ENCODE measurements around the gene LCN10.
"Not testable (repeated sequence)": the region's sequence is repeated elsewhere in the genome, so short reads cannot be mapped to it uniquely, and the experiment has no call there.

The LCN10 gene

GRCh38 chr9:136719195-136719880 is 23.4 kb downstream of the LCN10 start:
- no peak for DNase-seq (ENCODE audit: low spot score)

GRCh38 chr9:136718345-136719194 is 24.2 kb downstream of the LCN10 start:
- no peak for DNase-seq (ENCODE audit: low spot score)

- DNase-seq (ENCODE audit: low spot score) = no peak
Observed at GRCh38 chr9:136717399-136717798, 25.3 kb downstream of the LCN10 start.

GRCh38 chr9:136714893-136715274 is 27.9 kb downstream of the LCN10 start:
- DNase-seq (ENCODE audit: low spot score) = no peak

GRCh38 chr9:136714096-136714892 is 28.4 kb downstream of the LCN10 start:
- DNase-seq (ENCODE audit: low spot score) = no peak

GRCh38 chr9:136713550-136713949 is 29.2 kb downstream of the LCN10 start:
- no peak for DNase-seq (ENCODE audit: low spot score)

GRCh38 chr9:136712690-136713544 is 29.8 kb downstream of the LCN10 start:
- DNase-seq (ENCODE audit: low spot score) = no peak

GRCh38 chr9:136711751-136712689 is 30.7 kb downstream of the LCN10 start, which contains the start of gene DIPK1B:
DIPK1B (plus strand) TSS chr9:136712572; CDS start chr9:136712666, 94 bp downstream.
- DNase-seq (ENCODE audit: low spot score) = no peak

GRCh38 chr9:136711219-136711648 is 31.5 kb downstream of the LCN10 start:
- DNase-seq (ENCODE audit: low spot score) = not testable (repeated sequence)

GRCh38 chr9:136710543-136710942 is 32.2 kb downstream of the LCN10 start:
- DNase-seq (ENCODE audit: low spot score) = no peak

- DNase-seq (ENCODE audit: low spot score) = no peak
Observed at GRCh38 chr9:136709454-136710109, 33.2 kb downstream of the LCN10 start.

- DNase-seq (ENCODE audit: low spot score) = no peak
Observed at GRCh38 chr9:136707849-136708517, 34.8 kb downstream of the LCN10 start.

- DNase-seq (ENCODE audit: low spot score) = no peak
Observed at GRCh38 chr9:136707011-136707410, 35.7 kb downstream of the LCN10 start.

GRCh38 chr9:136705564-136705963 is 37.2 kb downstream of the LCN10 start:
- no peak for DNase-seq (ENCODE audit: low spot score)

- not testable (repeated sequence) for DNase-seq (ENCODE audit: low spot score)
Observed at GRCh38 chr9:136704741-136705140, 38.0 kb downstream of the LCN10 start.

GRCh38 chr9:136703276-136703860 is 39.4 kb downstream of the LCN10 start:
- DNase-seq (ENCODE audit: low spot score) = no peak

GRCh38 chr9:136701668-136702053 is 41.1 kb downstream of the LCN10 start:
- no peak for DNase-seq (ENCODE audit: low spot score)

- DNase-seq (ENCODE audit: low spot score) = no peak
Observed at GRCh38 chr9:136700959-136701667, 41.6 kb downstream of the LCN10 start.
